Measurements from ENCODE around the gene NOP16. TPM values are rescaled to one million over a fixed set of nuclear protein-coding genes. Genes with fewer than 3 reads are reported as not detected.

NOP16 gene
- total and polyA plus RNA-seq, 2 of the 13 experiments (the other 11 are each of a cell fraction or from before 2014, with no cell fraction given), result 43.3 to 48.4 TPM

- TF ChIP-seq ZBTB34 (CRISPR knock-in tag; IDR thresholded peaks at IDR 0.05) (no peak), ZNF280D (CRISPR knock-in tag; IDR thresholded peaks at IDR 0.05) (0 out of 2 replicates have a peak, but pooled peaks have one; percentile 61), MNT (IDR thresholded peaks at IDR 0.05) (no peak), BORCS8-MEF2B (CRISPR knock-in tag; IDR thresholded peaks at IDR 0.05) (no peak), SNAPC4 (CRISPR knock-in tag; IDR thresholded peaks at IDR 0.05) (no peak), HOXA9 (CRISPR knock-in tag; IDR thresholded peaks at IDR 0.05; ENCODE audit: borderline replicate concordance) (no peak), SRSF4 (IDR thresholded peaks at IDR 0.05; ENCODE audit: low read depth, low read length, poor library complexity, severe bottlenecking) (no peak), ZNF124 (CRISPR knock-in tag; IDR thresholded peaks at IDR 0.05) (no peak), SOX5 (CRISPR knock-in tag; IDR thresholded peaks at IDR 0.05; ENCODE audit: borderline replicate concordance) (peak; percentile 34; the same call in 1 of the 2 replicates), ZXDC (CRISPR knock-in tag; IDR thresholded peaks at IDR 0.05) (no peak), MXD1 (CRISPR knock-in tag; IDR thresholded peaks at IDR 0.05) (no peak), ZNF674 (CRISPR knock-in tag; IDR thresholded peaks at IDR 0.05; ENCODE audit: low read depth) (no peak)
Measured at GRCh38 chr5:176415952-176416924, 27.8 kb upstream of the NOP16 start, which contains the start of gene CLTB (continued).
